HFFc6 (cell line): ENCODE data around the gene WDR20. TPM values are rescaled to one million over a fixed set of nuclear protein-coding genes. Genes with fewer than 3 reads are reported as not detected.

ENCODE experiments used
- DNase-seq: peaks from one replicate; pipeline ENCODE4 v3.0.0-alpha.2; 2018
- H3K27ac Mint-ChIP-seq: 2 replicates; pipeline ENCODE4 v1.8.0; 2020; ENCODE audit warnings: mild to moderate bottlenecking, mixed read lengths
- H3K27me3 Mint-ChIP-seq: 2 replicates; pipeline ENCODE4 v1.8.0; 2021; ENCODE audit warnings: mild to moderate bottlenecking, moderate library complexity, mixed read lengths; ENCODE audit not compliant: insufficient read depth
- H3K36me3 Mint-ChIP-seq: 2 replicates; pipeline ENCODE4 v1.8.0; 2021; ENCODE audit warnings: low read depth, mixed read lengths
- H3K4me1 Mint-ChIP-seq: 2 replicates; pipeline ENCODE4 v1.8.0; 2020; ENCODE audit warnings: low read depth, mixed read lengths
- H3K4me3 Mint-ChIP-seq: 2 replicates; pipeline ENCODE4 v1.8.0; 2020; ENCODE audit warnings: mild to moderate bottlenecking, moderate library complexity, mixed read lengths
- H3K9me3 Mint-ChIP-seq: 2 replicates; pipeline ENCODE4 v1.8.0; 2020; ENCODE audit warnings: mild to moderate bottlenecking, mixed read lengths
- CTCF ChIP-seq: fragments of 200-600 bp; sonication (generic); IDR thresholded peaks from 2 replicates; pipeline ENCODE4 v1.5.0; 2021; ENCODE audit warnings: antibody characterized with exemption, mild to moderate bottlenecking
- long read RNA-seq: library from polyadenylated mRNA; unstranded; transcript quantifications from one replicate; pipeline ENCODE4 v2.0.0, GENCODE V29; 2019
- total RNA-seq, 6 experiments: library from RNA; stranded (reverse); fragmentation: NEBNext Ultra II Directional; extraction: Animal tissue kit (Norgen Biotek cat#: 25700); gene quantifications; 2 replicates in 1 of 6; 3 replicates in 5 of 6; pipeline ENCODE4 v1.2.3, GENCODE V29; 2021

The WDR20 gene
- total RNA-seq = 10 to 100 TPM; 24.4 to 28.7 (median 27.7) TPM
- long read RNA-seq, transcript WDR20-204 (3 exons, 2,391 nt) = major isoform, 17 of 49 reads
- long read RNA-seq, partial matches to known transcripts = 1 of 49 reads
- long read RNA-seq, other reads (novel, unspliced or antisense) = 22 of 49 reads

GRCh38 chr14:102139286-102140026, at the start of gene WDR20:
Gene WDR20 (plus strand): TSS chr14:102139897. CDS start chr14:102139924, 27 bp downstream.
- DNase-seq = peak; percentile 93
- peaks cover 29% of the 10 kb centered on the region for H3K4me1 Mint-ChIP-seq
- no peaks in the 10 kb centered on the region for H3K9me3 Mint-ChIP-seq
- H3K4me3 Mint-ChIP-seq = peak within 1 kb of the TSS; percentile 99
- TF ChIP-seq CTCF = no peak; the same call in 1 of the 2 replicates
- peaks cover 4% of the 10 kb centered on the region for H3K36me3 Mint-ChIP-seq
- peak within 1 kb of the TSS; percentile 93 for H3K27ac Mint-ChIP-seq
- H3K27me3 Mint-ChIP-seq = no peaks in the 10 kb centered on the region

- no peak for TF ChIP-seq CTCF
- Mint-ChIP-seq H3K27ac (no peak overlapping the region), H3K27me3 (peaks cover 7% of the 10 kb centered on the region), H3K36me3 (peaks cover 7% of the 10 kb centered on the region), H3K4me1 (peaks cover 28% of the 10 kb centered on the region), H3K4me3 (no peak overlapping the region), H3K9me3 (no peaks in the 10 kb centered on the region)
- no peak for DNase-seq
Measured at GRCh38 chr14:102090713-102091112, 49.0 kb upstream of the WDR20 start.

- no peak for TF ChIP-seq CTCF
- Mint-ChIP-seq H3K27ac (no peak overlapping the region), H3K4me3 (no peak overlapping the region), H3K4me1 (peaks cover 38% of the 10 kb centered on the region), H3K36me3 (no peaks in the 10 kb centered on the region), H3K27me3 (peaks cover 1% of the 10 kb centered on the region), H3K9me3 (no peaks in the 10 kb centered on the region)
- DNase-seq = no peak
Measured at GRCh38 chr14:102092806-102093205, 46.9 kb upstream of the WDR20 start.

- no peaks in the 10 kb centered on the region for H3K36me3 Mint-ChIP-seq
- peaks cover 30% of the 10 kb centered on the region for H3K4me1 Mint-ChIP-seq
- peaks cover 1% of the 10 kb centered on the region for H3K27me3 Mint-ChIP-seq
- DNase-seq = no peak
- no peak for TF ChIP-seq CTCF
- no peak overlapping the region for H3K27ac Mint-ChIP-seq
- H3K9me3 Mint-ChIP-seq = no peaks in the 10 kb centered on the region
- no peak overlapping the region for H3K4me3 Mint-ChIP-seq
Measured at GRCh38 chr14:102094101-102094500, 45.6 kb upstream of the WDR20 start.

GRCh38 chr14:102095231-102095870, 44.3 kb upstream of the WDR20 start:
- H3K4me3 Mint-ChIP-seq = no peak overlapping the region
- H3K4me1 Mint-ChIP-seq = peaks cover 23% of the 10 kb centered on the region
- H3K27ac Mint-ChIP-seq = peak overlapping the region; percentile 36; the same call in 1 of the 2 replicates
- no peaks in the 10 kb centered on the region for H3K9me3 Mint-ChIP-seq
- TF ChIP-seq CTCF = no peak
- peak; percentile 23 for DNase-seq
- no peaks in the 10 kb centered on the region for H3K36me3 Mint-ChIP-seq
- H3K27me3 Mint-ChIP-seq = no peaks in the 10 kb centered on the region; the same call in 1 of the 2 replicates
